ENCODE data around the gene TMEM18.

GRCh38 chr2:681312-681711, 4.1 kb upstream of the TMEM18 start:
- TF ChIP-seq, protein P1, sequence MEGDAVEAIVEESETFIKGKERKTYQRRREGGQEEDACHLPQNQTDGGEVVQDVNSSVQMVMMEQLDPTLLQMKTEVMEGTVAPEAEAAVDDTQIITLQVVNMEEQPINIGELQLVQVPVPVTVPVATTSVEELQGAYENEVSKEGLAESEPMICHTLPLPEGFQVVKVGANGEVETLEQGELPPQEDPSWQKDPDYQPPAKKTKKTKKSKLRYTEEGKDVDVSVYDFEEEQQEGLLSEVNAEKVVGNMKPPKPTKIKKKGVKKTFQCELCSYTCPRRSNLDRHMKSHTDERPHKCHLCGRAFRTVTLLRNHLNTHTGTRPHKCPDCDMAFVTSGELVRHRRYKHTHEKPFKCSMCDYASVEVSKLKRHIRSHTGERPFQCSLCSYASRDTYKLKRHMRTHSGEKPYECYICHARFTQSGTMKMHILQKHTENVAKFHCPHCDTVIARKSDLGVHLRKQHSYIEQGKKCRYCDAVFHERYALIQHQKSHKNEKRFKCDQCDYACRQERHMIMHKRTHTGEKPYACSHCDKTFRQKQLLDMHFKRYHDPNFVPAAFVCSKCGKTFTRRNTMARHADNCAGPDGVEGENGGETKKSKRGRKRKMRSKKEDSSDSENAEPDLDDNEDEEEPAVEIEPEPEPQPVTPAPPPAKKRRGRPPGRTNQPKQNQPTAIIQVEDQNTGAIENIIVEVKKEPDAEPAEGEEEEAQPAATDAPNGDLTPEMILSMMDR (IDR thresholded peaks at IDR 0.05) = no peak
- no peak for TF ChIP-seq POLR2A (IDR thresholded peaks at IDR 0.05)
- no peak for TF ChIP-seq EP300 (IDR thresholded peaks at IDR 0.05)

All from tibial nerve (tissue), 4 donors.